HepG2 (cell line): ENCODE measurements around the gene USP17L26.
"Not testable (repeated sequence)": the region's sequence is repeated elsewhere in the genome, so short reads cannot be mapped to it uniquely, and the experiment has no call there.

ENCODE experiments used
- CEBPB ChIP-seq: IDR thresholded peaks from 2 replicates; pipeline ENCODE4 v1.6.1; 2011; ENCODE audit warnings: low read depth, low read length, improper control_type of control experiment, borderline replicate concordance
- CEBPZ ChIP-seq: IDR thresholded peaks from 2 replicates; pipeline ENCODE4 v1.6.1; 2012; ENCODE audit warnings: low read length, improper control_type of control experiment
- KLF6 ChIP-seq: IDR thresholded peaks from 2 replicates; pipeline ENCODE4 v1.8.0; 2016; ENCODE audit warnings: missing biosample characterization, missing genetic modification reagents
- MAFK ChIP-seq, 2 experiments: IDR thresholded peaks in 1 of 2; conservative IDR thresholded peaks in 1 of 2; 2 replicates each; pipeline ENCODE4 v1.6.1; 2011; ENCODE audit warnings: improper control_type of control experiment in 2 of 2, low read length in 2 of 2
- POLR2A ChIP-seq, 2 experiments: IDR thresholded peaks; 2 replicates each; pipeline ENCODE4 v1.6.1; 2011; ENCODE audit warnings: low read depth in 2 of 2, low read length in 2 of 2, mild to moderate bottlenecking in 1 of 2, moderate library complexity in 1 of 2; ENCODE audit not compliant: insufficient read depth in 1 of 2
- RELA ChIP-seq: sonication (generic); formaldehyde crosslinking; IDR thresholded peaks from 2 replicates; pipeline ENCODE4 v1.4.0; 2020; ENCODE audit warnings: missing genetic modification reagents
- STAG1 ChIP-seq: sonication (generic); formaldehyde crosslinking; IDR thresholded peaks from 2 replicates; pipeline ENCODE4 v1.4.0; 2020; ENCODE audit warnings: missing genetic modification reagents
- ZC3H4 ChIP-seq: sonication (generic); formaldehyde crosslinking; IDR thresholded peaks from 2 replicates; pipeline ENCODE4 v1.4.0; 2020; ENCODE audit warnings: missing genetic modification reagents, borderline replicate concordance
- ZKSCAN8 ChIP-seq: IDR thresholded peaks from 2 replicates; pipeline ENCODE4 v1.6.1; 2016; ENCODE audit warnings: borderline replicate concordance, missing genetic modification reagents, missing compliant biosample characterization
- ZNF512B ChIP-seq: sonication (generic); formaldehyde crosslinking; IDR thresholded peaks from 2 replicates; pipeline ENCODE4 v1.5.1; 2020; ENCODE audit warnings: missing genetic modification reagents, mild to moderate bottlenecking, borderline replicate concordance
- TF ChIP-seq, protein P1 (sequence below): sonication (generic); formaldehyde crosslinking; IDR thresholded peaks from 2 replicates; pipeline ENCODE4 v1.8.0; 2022; ENCODE audit warnings: mild to moderate bottlenecking, missing genetic modification reagents
- TF ChIP-seq, protein P2 (sequence below): sonication (generic); formaldehyde crosslinking; IDR thresholded peaks from 2 replicates; pipeline ENCODE4 v1.4.0; 2020; ENCODE audit warnings: missing genetic modification reagents

GRCh38 chr4:9348593-9348992 lies 14.1 kb downstream of the USP17L26 start, which contains the start of gene USP17L28:
- TF ChIP-seq MAFK (conservative IDR thresholded peaks at IDR 0.05 in 1 of 2, IDR thresholded peaks at IDR 0.05 in 1 of 2; ENCODE audit: low read length in 2 of 2); CEBPB; RELA (CRISPR knock-in tag); CEBPZ; ZNF512B (CRISPR knock-in tag); POLR2A (IDR thresholded peaks at IDR 0.05; ENCODE audit: insufficient read depth in 1 of 2, low read depth in 2 of 2, low read length in 2 of 2); ZKSCAN8 (CRISPR knock-in tag); KLF6 (CRISPR knock-in tag); STAG1; ZC3H4 (CRISPR knock-in tag): not testable (repeated sequence)
- TF ChIP-seq, protein P1, sequence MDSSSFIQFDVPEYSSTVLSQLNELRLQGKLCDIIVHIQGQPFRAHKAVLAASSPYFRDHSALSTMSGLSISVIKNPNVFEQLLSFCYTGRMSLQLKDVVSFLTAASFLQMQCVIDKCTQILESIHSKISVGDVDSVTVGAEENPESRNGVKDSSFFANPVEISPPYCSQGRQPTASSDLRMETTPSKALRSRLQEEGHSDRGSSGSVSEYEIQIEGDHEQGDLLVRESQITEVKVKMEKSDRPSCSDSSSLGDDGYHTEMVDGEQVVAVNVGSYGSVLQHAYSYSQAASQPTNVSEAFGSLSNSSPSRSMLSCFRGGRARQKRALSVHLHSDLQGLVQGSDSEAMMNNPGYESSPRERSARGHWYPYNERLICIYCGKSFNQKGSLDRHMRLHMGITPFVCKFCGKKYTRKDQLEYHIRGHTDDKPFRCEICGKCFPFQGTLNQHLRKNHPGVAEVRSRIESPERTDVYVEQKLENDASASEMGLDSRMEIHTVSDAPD (CRISPR knock-in tag) = not testable (repeated sequence)
- TF ChIP-seq, protein P2, sequence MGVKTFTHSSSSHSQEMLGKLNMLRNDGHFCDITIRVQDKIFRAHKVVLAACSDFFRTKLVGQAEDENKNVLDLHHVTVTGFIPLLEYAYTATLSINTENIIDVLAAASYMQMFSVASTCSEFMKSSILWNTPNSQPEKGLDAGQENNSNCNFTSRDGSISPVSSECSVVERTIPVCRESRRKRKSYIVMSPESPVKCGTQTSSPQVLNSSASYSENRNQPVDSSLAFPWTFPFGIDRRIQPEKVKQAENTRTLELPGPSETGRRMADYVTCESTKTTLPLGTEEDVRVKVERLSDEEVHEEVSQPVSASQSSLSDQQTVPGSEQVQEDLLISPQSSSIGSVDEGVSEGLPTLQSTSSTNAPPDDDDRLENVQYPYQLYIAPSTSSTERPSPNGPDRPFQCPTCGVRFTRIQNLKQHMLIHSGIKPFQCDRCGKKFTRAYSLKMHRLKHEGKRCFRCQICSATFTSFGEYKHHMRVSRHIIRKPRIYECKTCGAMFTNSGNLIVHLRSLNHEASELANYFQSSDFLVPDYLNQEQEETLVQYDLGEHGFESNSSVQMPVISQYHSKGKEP = not testable (repeated sequence)
